Prostate gland (tissue), 2 donors: ENCODE results near the gene TOMM40L. TPM values are rescaled to one million over a fixed set of nuclear protein-coding genes. Genes with fewer than 3 reads are reported as not detected.

ENCODE experiments used
- DNase-seq: peaks from one replicate; pipeline ENCODE4 v3.0.0-alpha.2; 2019; ENCODE audit warnings: low spot score
- H3K27ac ChIP-seq, 2 donors: fragments of 200-600 bp; sonication (generic); 2 replicates each; pipeline ENCODE4 v1.5.1; 2017 to 2019
- H3K27me3 ChIP-seq: fragments of 200-600 bp; sonication (generic); replicated peaks from 2 replicates; pipeline ENCODE4 v1.5.1; 2019; ENCODE audit not compliant: insufficient read depth
- H3K36me3 ChIP-seq, 2 donors: fragments of 200-600 bp; sonication (generic); 1 replicate in 1 of 2; 2 replicates in 1 of 2; pipeline versions ENCODE4 v1.5.1 to v1.8.1; 2017 to 2019
- H3K4me1 ChIP-seq: fragments of 200-600 bp; sonication (generic); replicated peaks from 2 replicates; pipeline ENCODE4 v1.5.1; 2019
- H3K4me3 ChIP-seq, 2 donors: fragments of 200-600 bp; sonication (generic); 2 replicates each; pipeline ENCODE4 v1.5.1; 2017 to 2019
- H3K9me3 ChIP-seq: fragments of 200-600 bp; sonication (generic); 2 replicates; pipeline ENCODE4 v1.5.1; 2017
- CTCF ChIP-seq, 4 experiments: fragments of 200-600 bp in 2 of 4; fragments of 450-650 bp in 2 of 4; sonication (generic) in 2 of 4; IDR thresholded peaks; 1 replicate in 3 of 4; 2 replicates in 1 of 4; pipeline ENCODE4 v1.5.1; 2016 to 2019; ENCODE audit warnings: antibody characterized with exemption in 4 of 4, mild to moderate bottlenecking in 2 of 4, moderate library complexity in 2 of 4
- POLR2A ChIP-seq: fragments of 450-650 bp; IDR thresholded peaks from one replicate; pipeline ENCODE4 v1.6.1; 2016; ENCODE audit warnings: antibody characterized with exemption, mild to moderate bottlenecking
- POLR2AphosphoS5 ChIP-seq: sonication (generic); formaldehyde crosslinking; IDR thresholded peaks from one replicate; pipeline ENCODE4 v1.6.1; 2017; ENCODE audit warnings: antibody characterized with exemption
- WGBS: methylation state at CpG from one replicate; pipeline ENCODE4 v1.1.5; 2018; 5-methylcytosine and 5-hydroxymethylcytosine counted together
- intact Hi-C: fragments of 100-400 bp; cut with DNase I; formaldehyde crosslinking; loops from one replicate; pipeline ENCODE4 v1.14.2; 2022
- total RNA-seq, 2 donors: library from RNA; depleted of rRNA; stranded (reverse); fragments of >200 nt; gene quantifications; one replicate each; pipeline ENCODE4 v1.1.0, GENCODE V29; 2016

TOMM40L gene
- total RNA-seq, 2 donors from 2014 or later, result 7.5 to 15.6 TPM

GRCh38 chr1:161196521-161197451, 29.1 kb upstream of the TOMM40L start:
- no peaks in the 10 kb centered on the region for H3K9me3 ChIP-seq
- TF ChIP-seq CTCF (IDR thresholded peaks at IDR 0.05), result no peak
- TF ChIP-seq POLR2AphosphoS5, result no peak
- no peak for TF ChIP-seq POLR2A
- intact Hi-C loops, result no loop called here
- peak overlapping the region; percentile 45 to 59 for H3K27ac ChIP-seq
- no peak overlapping the region for H3K4me3 ChIP-seq
- H3K27me3 ChIP-seq, result no peaks in the 10 kb centered on the region
- H3K36me3 ChIP-seq, result no peaks in the 10 kb centered on the region
- no peak for DNase-seq
- H3K4me1 ChIP-seq, result no peaks in the 10 kb centered on the region
- 74% methylated on average over 27 of the region's 27 CpGs for WGBS

GRCh38 chr1:161197560-161198193, 28.2 kb upstream of the TOMM40L start:
- H3K9me3 ChIP-seq, result no peaks in the 10 kb centered on the region
- no peak for DNase-seq
- H3K36me3 ChIP-seq, result no peaks in the 10 kb centered on the region
- H3K4me3 ChIP-seq, result peak overlapping the region in 1 of 2 donors; percentile 11
- H3K27ac ChIP-seq, result peak overlapping the region; percentile 45 to 59
- TF ChIP-seq CTCF (IDR thresholded peaks at IDR 0.05), result no peak
- H3K4me1 ChIP-seq, result no peaks in the 10 kb centered on the region
- 73% methylated on average over 11 of the region's 11 CpGs for WGBS
- H3K27me3 ChIP-seq, result no peaks in the 10 kb centered on the region
- intact Hi-C loops, result no loop called here

- H3K36me3 ChIP-seq, result no peaks in the 10 kb centered on the region
- peak overlapping the region in 1 of 2 donors; percentile 11 for H3K4me3 ChIP-seq
- TF ChIP-seq CTCF (IDR thresholded peaks at IDR 0.05) (no peak), POLR2AphosphoS5 (no peak), POLR2A (no peak)
- DNase-seq, result no peak
- H3K27me3 ChIP-seq, result no peaks in the 10 kb centered on the region
- H3K9me3 ChIP-seq, result no peaks in the 10 kb centered on the region
- WGBS, result 26% methylated on average over 20 of the region's 20 CpGs
- intact Hi-C loops, result no loop called here
- H3K27ac ChIP-seq, result peak overlapping the region; percentile 33 to 59
- H3K4me1 ChIP-seq, result no peaks in the 10 kb centered on the region
Observed at GRCh38 chr1:161198194-161198896, 27.5 kb upstream of the TOMM40L start.

- no peak for DNase-seq
- intact Hi-C loops, result no loop called here
- 48% methylated on average over 11 of the region's 11 CpGs for WGBS
- Histone ChIP-seq H3K4me1 (no peaks in the 10 kb centered on the region), H3K4me3 (peak within 1 kb of the TSS in 1 of 2 donors; percentile 11), H3K9me3 (no peaks in the 10 kb centered on the region), H3K27ac (peak within 1 kb of the TSS; percentile 45 to 96), H3K27me3 (no peaks in the 10 kb centered on the region), H3K36me3 (no peaks in the 10 kb centered on the region)
- peak; percentile 18 for TF ChIP-seq POLR2A
- no peak for TF ChIP-seq CTCF (IDR thresholded peaks at IDR 0.05)
- TF ChIP-seq POLR2AphosphoS5, result no peak
Observed at GRCh38 chr1:161198897-161199431, 26.9 kb upstream of the TOMM40L start, which contains the start of gene ADAMTS4. Gene ADAMTS4 (minus strand): TSS chr1:161199054. CDS start chr1:161198627, 427 bp downstream.
